HUES48 (cell line): ENCODE results near the gene OR2V2.

Experiments used
- H3K27ac ChIP-seq: one replicate; pipeline ENCODE4 v1.7.0; 2013; ENCODE audit warnings: low read depth, low read length, inconsistent platforms
- H3K27me3 ChIP-seq: 2 replicates; pipeline ENCODE4 v1.6.1; 2013; ENCODE audit warnings: mild to moderate bottlenecking, low read length; ENCODE audit not compliant: control insufficient read depth, insufficient read depth
- H3K36me3 ChIP-seq: 2 replicates; pipeline ENCODE4 v1.6.1; 2013; ENCODE audit warnings: low read length; ENCODE audit not compliant: control insufficient read depth, insufficient read depth
- H3K4me1 ChIP-seq: 2 replicates; pipeline ENCODE4 v1.6.1; 2013; ENCODE audit warnings: mild to moderate bottlenecking, low read length; ENCODE audit not compliant: control insufficient read depth, insufficient read depth
- H3K4me3 ChIP-seq: 2 replicates; pipeline ENCODE4 v1.5.1; 2013; ENCODE audit warnings: mild to moderate bottlenecking, low read depth, low read length
- H3K9ac ChIP-seq: 2 replicates; pipeline ENCODE4 v1.6.1; 2013; ENCODE audit warnings: mild to moderate bottlenecking, low read depth, low read length, moderate library complexity
- H3K9me3 ChIP-seq: 2 replicates; pipeline ENCODE4 v1.6.1; 2013; ENCODE audit warnings: low read length; ENCODE audit not compliant: control insufficient read depth, insufficient read depth

OR2V2 gene

DNA sequence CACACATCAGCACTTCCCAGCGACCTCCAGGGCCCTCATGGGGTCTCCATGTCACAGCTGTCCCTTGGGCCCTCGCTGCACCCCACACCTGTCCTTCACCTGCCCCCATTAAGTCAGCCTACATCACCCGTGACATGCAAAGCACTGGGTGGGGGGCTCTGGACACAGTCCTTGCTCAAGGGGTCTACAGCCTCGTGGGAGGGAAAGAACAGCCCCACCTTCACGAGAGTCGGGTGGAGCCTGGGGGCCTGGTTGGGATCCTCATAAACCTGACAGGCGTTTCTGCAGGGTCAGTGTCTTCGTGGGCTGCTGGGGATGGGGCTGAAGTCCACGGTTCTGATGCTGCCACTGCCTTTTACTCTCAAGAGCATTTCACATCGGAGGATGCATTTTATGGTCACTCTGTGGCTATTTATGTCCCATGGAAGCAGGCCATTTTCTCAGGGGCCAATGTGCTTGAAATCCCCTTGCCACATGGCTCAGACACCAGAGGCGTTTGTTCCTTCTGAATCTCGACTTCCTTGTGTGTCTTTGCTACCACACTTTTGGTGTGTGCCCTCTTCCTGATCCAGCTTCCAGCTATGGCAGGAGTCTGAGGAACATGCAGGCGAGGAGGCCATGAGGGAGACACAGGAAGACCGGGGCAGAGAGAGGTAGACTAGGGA, 16.4 kb upstream of the OR2V2 start, which contains the start of gene OR2V1:
Gene OR2V1, minus strand, starts transcription at position 338 of the 665 bp plus-strand sequence. CDS start 5,865 bp downstream, outside the sequence.
- Histone ChIP-seq H3K4me1 (no peaks in the 10 kb centered on the region), H3K9me3 (peaks cover 5% of the 10 kb centered on the region; the same call in 1 of the 2 replicates), H3K27ac (no peak within 1 kb of the TSS), H3K9ac (no peak within 1 kb of the TSS), H3K27me3 (no peaks in the 10 kb centered on the region), H3K36me3 (no peaks in the 10 kb centered on the region), H3K4me3 (no peak within 1 kb of the TSS)

DNA sequence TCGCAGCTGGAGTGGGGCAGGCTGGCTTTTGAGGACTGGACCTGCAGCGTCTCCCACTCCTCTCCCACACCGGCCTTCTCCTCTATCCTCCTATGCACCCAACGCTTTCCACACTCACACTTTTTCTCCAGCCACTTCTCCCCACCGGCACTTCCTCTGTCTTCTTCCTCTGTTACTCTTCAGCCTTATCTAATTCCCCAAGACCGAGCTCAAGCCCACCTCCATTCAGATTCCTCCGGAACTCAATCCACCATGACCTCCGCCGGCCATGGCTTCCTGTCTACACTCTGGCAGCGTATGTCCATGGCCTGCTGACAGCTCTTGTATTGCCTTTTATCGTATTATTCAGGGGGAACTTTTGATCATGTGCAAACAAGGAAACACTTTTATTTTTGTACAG, 15.9 kb upstream of the OR2V2 start:
- no peak overlapping the region for H3K9ac ChIP-seq

DNA sequence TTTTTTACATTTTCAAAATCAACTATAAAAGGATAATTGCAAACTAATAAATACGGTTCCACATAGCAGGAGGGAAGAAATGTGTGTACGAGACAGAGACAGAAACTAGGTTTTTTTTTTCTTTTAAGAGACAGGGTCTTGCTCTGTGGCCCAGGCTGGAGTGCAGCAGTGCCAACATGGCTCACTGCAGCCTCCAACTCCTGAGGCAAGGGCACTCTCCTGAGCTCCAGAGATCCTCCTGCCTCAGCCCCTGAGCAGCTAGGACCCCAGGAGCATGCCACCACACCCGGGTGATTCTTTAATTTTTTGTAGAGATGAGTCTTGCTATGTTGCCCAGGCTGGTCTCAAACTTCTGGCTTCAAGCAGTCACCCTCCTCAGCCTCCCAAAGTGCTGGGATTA, 14.3 kb upstream of the OR2V2 start:
- Histone ChIP-seq H3K36me3 (no peaks in the 10 kb centered on the region), H3K9ac (no peak overlapping the region), H3K4me1 (no peaks in the 10 kb centered on the region), H3K27me3 (no peaks in the 10 kb centered on the region), H3K4me3 (no peak overlapping the region), H3K9me3 (peaks cover 11% of the 10 kb centered on the region; the same call in 1 of the 2 replicates), H3K27ac (no peak overlapping the region)

More for the DNA sequence above, 15.9 kb upstream of the OR2V2 start:
- H3K4me1 ChIP-seq: no peaks in the 10 kb centered on the region
- H3K27ac ChIP-seq: no peak overlapping the region
- H3K36me3 ChIP-seq: no peaks in the 10 kb centered on the region
- H3K27me3 ChIP-seq: no peaks in the 10 kb centered on the region
- H3K4me3 ChIP-seq: no peak overlapping the region
- H3K9me3 ChIP-seq: peaks cover 6% of the 10 kb centered on the region; the same call in 1 of the 2 replicates

DNA sequence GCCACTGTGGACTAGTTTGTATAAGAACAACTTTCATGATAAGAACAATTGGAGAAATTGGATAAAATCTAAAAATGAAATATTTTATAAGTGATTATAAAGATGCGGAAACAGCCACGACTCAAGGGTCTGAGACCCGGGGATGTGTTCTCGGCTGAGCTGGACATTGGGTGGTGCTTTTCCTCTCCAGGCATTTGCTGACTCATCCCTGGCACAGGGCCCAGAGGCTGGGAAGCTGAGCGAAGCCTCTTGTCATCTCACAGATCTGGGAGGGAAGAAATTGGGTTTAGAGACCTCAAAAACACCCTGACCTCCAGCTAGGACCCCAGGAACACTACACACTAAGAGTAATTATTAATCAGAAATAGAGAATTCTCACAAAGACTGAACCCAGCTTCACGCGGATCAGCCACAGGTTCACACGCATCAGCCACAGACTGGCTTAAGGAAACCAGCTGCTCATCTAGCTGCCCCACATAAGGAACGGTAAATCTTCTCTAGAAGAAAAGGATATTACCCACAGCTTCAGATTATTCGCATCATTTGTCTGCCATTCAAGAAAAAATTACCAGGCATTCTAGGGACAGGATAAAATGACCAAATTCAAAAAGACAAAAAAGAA, 13.7 kb upstream of the OR2V2 start:
- no peak overlapping the region for H3K27ac ChIP-seq
- H3K9me3 ChIP-seq: peaks cover 13% of the 10 kb centered on the region; the same call in 1 of the 2 replicates
- no peaks in the 10 kb centered on the region for H3K27me3 ChIP-seq
- no peaks in the 10 kb centered on the region for H3K4me1 ChIP-seq
- no peak overlapping the region for H3K4me3 ChIP-seq
- H3K36me3 ChIP-seq: no peaks in the 10 kb centered on the region
- no peak overlapping the region for H3K9ac ChIP-seq

DNA sequence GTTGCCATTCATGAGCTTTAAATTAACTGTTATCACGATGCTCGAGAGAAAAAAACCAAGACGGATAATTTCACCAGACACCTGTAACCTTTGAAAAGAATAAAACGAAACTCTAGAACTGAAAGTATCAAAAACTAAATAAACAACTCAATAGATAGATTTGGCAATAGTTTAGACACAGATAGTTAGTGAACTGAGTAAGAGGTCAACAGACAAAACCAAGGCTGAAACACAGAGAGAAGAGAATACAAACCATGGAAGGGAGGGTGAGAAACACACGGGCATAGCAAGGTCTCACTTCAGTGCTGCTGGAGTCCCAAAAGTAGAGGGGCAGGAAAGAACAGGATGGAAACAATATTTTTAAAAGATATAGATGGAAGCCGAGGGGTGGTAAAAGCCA, 13.1 kb upstream of the OR2V2 start:
- H3K27me3 ChIP-seq: no peaks in the 10 kb centered on the region
- no peak overlapping the region for H3K27ac ChIP-seq
- H3K9me3 ChIP-seq: peaks cover 13% of the 10 kb centered on the region; the same call in 1 of the 2 replicates
- no peak overlapping the region for H3K4me3 ChIP-seq
- H3K4me1 ChIP-seq: no peaks in the 10 kb centered on the region
- H3K9ac ChIP-seq: no peak overlapping the region
- no peaks in the 10 kb centered on the region for H3K36me3 ChIP-seq

DNA sequence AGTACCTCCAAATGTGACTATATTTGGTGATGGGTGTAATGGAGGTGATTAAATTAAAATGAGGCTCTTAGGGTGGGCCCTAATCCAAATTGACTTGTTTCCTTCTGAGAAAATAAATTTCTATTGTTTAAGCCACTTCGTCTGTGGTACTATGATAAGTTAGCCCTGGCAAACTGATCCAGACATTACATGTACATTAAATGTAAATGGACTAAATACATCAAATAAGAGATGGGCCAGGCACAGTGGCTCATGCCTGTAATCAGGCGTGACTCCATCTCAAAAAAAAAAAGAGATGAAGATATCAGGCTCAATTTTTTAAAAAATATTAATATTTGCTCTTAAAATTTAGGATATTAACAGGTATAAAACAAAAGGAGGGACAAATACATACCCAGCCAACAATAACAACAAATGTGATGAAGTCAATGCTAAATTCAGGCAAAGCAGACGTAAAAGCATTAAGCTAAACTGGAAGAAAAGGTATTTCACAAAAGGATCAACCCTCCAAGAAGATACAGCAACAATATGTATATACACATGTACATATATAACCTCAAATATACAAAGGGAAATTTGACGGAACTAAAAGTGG, 10.9 kb upstream of the OR2V2 start:
- Histone ChIP-seq H3K9me3 (peaks cover 13% of the 10 kb centered on the region; the same call in 1 of the 2 replicates), H3K27ac (no peak overlapping the region), H3K4me3 (no peak overlapping the region), H3K9ac (no peak overlapping the region), H3K4me1 (no peaks in the 10 kb centered on the region), H3K27me3 (no peaks in the 10 kb centered on the region), H3K36me3 (no peaks in the 10 kb centered on the region)

DNA sequence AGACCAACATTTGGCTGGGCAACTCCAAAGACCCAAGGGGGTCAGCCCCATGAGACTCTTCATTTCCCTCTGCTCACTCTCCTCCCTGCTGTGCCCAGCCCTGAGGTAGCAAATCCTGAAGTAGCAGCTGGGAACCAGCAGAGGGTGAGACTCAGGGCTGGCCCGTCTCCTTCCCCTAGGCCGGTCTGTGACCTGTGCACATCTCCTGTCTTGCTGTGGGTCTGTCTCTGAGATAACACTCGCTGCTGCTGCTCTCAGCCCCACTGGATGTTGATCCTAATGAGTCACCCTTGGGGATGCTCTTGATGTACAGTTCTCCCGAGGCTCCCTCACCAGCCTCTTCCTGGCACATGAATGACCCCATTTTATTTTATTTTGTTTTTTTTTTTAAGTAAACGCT, 9.1 kb upstream of the OR2V2 start:
- Histone ChIP-seq H3K4me3 (no peak overlapping the region), H3K9ac (no peak overlapping the region), H3K9me3 (peaks cover 16% of the 10 kb centered on the region), H3K4me1 (no peaks in the 10 kb centered on the region), H3K36me3 (no peaks in the 10 kb centered on the region), H3K27me3 (no peaks in the 10 kb centered on the region), H3K27ac (no peak overlapping the region)

DNA sequence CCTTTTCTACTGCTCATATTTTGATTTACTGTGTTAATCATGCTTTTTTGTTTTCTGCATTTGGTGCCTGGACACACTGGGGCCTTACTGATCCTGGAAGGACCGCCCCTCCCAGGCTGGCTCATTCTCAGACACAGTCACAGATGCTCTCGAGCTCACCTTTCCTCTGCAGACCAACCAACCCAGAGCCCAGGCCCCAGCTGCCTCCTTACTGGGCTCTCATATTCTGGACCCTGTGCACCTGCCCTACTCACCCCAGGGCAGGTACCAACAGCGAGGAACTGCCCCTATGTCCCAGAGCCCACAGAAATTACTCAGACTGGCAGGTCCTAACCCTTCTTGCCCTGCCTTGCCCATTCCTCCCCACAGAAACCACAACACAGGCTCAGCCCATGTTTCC, 6.6 kb upstream of the OR2V2 start:
- no peaks in the 10 kb centered on the region for H3K4me1 ChIP-seq
- H3K9me3 ChIP-seq: peaks cover 36% of the 10 kb centered on the region
- H3K4me3 ChIP-seq: no peak overlapping the region
- H3K9ac ChIP-seq: no peak overlapping the region
- no peaks in the 10 kb centered on the region for H3K36me3 ChIP-seq
- H3K27me3 ChIP-seq: no peaks in the 10 kb centered on the region
- no peak overlapping the region for H3K27ac ChIP-seq

DNA sequence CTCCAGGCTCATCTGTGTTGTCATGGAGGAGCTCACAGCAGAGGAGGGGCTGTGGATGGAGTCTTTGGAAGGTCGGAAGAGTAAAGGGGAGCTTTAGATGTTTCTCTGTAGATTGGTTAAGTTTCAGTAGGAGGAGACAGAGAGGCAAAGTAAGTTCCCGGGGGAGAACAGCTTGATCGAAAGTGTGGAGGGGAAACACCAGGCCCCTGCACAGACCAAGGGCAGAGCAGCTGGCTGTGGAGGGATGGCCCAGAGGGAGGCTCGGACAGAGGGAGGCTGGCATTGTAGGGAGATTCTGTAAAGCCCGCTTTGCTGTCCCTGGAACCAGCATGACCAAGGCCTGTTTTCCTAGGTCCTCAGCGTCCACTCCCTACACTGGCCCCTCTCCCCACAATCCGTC, 5.3 kb upstream of the OR2V2 start:
- H3K9me3 ChIP-seq: peaks cover 33% of the 10 kb centered on the region
- H3K4me1 ChIP-seq: no peaks in the 10 kb centered on the region
- H3K4me3 ChIP-seq: no peak overlapping the region
- no peaks in the 10 kb centered on the region for H3K36me3 ChIP-seq
- no peaks in the 10 kb centered on the region for H3K27me3 ChIP-seq
- no peak overlapping the region for H3K9ac ChIP-seq
- no peak overlapping the region for H3K27ac ChIP-seq

DNA sequence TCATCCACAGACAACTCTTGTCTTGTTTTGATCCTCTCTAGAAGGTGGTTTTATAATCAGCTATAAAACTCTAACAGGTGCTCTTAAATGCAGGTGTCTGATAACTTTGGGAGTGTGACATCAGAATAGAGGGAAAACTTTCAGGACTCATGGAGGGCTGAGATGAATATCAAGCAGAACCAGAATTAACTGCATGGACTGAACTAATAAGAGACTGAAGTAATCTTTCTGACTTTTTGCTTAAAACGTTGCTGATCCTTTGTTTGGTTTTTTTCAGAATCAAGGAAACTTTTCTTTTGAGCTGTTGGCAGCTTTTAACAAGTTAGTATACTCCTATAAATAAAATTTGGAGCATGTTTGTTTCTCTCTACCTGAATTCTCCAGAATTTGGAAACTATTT, 2.3 kb upstream of the OR2V2 start:
- Histone ChIP-seq H3K27ac (no peak overlapping the region), H3K4me1 (no peaks in the 10 kb centered on the region), H3K27me3 (no peaks in the 10 kb centered on the region), H3K9ac (no peak overlapping the region), H3K4me3 (no peak overlapping the region), H3K9me3 (peaks cover 28% of the 10 kb centered on the region), H3K36me3 (no peaks in the 10 kb centered on the region)

DNA sequence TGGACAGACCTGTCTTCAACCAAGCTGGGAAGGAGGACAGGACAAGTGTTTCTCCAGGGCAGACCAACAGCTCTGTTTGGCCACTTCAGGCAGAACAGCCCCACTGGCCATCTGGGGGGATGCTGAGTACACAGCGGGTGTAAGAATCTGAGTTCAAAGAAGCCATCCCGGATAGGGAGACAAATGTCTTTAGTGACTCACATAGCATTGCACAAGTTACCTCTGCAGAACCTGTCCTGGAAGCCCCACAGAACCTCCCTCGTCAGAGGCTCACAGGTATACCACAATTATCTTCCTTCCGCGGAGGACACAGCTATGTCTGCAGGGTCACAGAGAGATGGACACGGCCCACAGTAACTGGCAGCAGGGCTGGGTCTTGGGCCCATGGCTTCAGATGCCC, 2.0 kb downstream of the OR2V2 start:
- Histone ChIP-seq H3K36me3 (no peaks in the 10 kb centered on the region), H3K27ac (no peak overlapping the region), H3K4me1 (no peaks in the 10 kb centered on the region), H3K9ac (no peak overlapping the region), H3K27me3 (no peaks in the 10 kb centered on the region), H3K9me3 (peaks cover 17% of the 10 kb centered on the region), H3K4me3 (no peak overlapping the region)
